Measurements from ENCODE around the gene WNT16. TPM values are rescaled to one million over a fixed set of nuclear protein-coding genes. Genes with fewer than 3 reads are reported as not detected.

Gene WNT16
- total RNA-seq, 1 donor from 2014 or later: not detected

DNA sequence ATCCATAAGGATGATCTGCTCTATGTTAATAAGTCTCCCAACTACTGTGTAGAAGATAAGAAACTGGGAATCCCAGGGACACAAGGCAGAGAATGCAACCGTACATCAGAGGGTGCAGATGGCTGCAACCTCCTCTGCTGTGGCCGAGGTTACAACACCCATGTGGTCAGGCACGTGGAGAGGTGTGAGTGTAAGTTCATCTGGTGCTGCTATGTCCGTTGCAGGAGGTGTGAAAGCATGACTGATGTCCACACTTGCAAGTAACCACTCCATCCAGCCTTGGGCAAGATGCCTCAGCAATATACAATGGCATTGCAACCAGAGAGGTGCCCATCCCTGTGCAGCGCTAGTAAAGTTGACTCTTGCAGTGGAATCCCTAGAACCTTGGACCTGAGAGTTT is 10.3 kb downstream of the WNT16 start:
- TF ChIP-seq, protein P1, sequence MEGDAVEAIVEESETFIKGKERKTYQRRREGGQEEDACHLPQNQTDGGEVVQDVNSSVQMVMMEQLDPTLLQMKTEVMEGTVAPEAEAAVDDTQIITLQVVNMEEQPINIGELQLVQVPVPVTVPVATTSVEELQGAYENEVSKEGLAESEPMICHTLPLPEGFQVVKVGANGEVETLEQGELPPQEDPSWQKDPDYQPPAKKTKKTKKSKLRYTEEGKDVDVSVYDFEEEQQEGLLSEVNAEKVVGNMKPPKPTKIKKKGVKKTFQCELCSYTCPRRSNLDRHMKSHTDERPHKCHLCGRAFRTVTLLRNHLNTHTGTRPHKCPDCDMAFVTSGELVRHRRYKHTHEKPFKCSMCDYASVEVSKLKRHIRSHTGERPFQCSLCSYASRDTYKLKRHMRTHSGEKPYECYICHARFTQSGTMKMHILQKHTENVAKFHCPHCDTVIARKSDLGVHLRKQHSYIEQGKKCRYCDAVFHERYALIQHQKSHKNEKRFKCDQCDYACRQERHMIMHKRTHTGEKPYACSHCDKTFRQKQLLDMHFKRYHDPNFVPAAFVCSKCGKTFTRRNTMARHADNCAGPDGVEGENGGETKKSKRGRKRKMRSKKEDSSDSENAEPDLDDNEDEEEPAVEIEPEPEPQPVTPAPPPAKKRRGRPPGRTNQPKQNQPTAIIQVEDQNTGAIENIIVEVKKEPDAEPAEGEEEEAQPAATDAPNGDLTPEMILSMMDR (conservative IDR thresholded peaks at IDR 0.05): no peak
- Mint-ChIP-seq H3K27ac (ENCODE audit: unreplicated experiment) (no peak overlapping the region), H3K36me3 (ENCODE audit: low read depth) (peaks cover 4% of the 10 kb centered on the region), H3K27me3 (ENCODE audit: low read depth) (peaks cover 13% of the 10 kb centered on the region), H3K4me3 (no peak overlapping the region), H3K9me3 (no peaks in the 10 kb centered on the region), H3K4me1 (no peaks in the 10 kb centered on the region)
- no peak for DNase-seq (ENCODE audit: low read depth, low spot score)

DNA sequence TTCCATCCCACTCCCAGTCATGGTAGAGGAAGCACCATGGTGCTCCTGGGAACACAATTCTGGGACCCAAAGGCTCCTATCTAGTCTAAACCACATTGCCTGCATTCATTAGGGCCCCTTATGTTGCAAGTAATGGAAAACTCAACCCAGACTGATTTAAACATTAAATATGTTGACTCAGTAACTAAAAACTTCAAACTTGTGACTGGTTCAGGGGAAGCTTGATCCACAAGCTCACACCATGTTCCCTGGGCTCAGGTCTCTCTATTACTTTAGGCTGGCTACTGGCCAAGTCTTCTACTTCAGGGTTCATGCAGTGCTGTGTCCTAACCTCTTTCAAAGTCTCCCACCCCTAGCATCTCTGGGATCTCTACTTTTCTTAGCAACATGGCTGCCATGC is 13.1 kb downstream of the WNT16 start:
- Mint-ChIP-seq H3K4me3 (no peak overlapping the region), H3K9me3 (no peaks in the 10 kb centered on the region), H3K27ac (ENCODE audit: unreplicated experiment) (no peak overlapping the region)

DNA sequence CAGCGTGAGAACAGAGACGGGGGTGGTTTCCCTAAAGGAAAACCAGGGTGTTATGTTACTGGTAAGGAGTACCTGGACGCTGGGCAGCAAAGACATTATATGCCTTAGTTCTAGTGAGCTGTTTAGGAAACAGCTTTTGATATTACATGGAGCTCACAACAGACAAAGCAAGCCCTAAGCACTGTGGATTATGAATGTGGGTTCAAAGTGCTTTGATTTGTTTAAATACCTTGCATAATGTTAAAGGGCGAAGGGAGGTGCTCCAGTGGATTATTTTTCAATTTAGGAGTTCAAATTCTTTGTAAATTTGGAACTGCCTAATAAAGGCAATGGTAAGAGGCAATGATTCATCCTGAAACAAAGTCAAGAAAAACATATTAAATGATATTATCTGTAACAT is 13.8 kb downstream of the WNT16 start:
- no peak for DNase-seq (ENCODE audit: low read depth, low spot score)
- no peaks in the 10 kb centered on the region for H3K27me3 Mint-ChIP-seq (ENCODE audit: low read depth)
- peaks cover 4% of the 10 kb centered on the region for H3K4me1 Mint-ChIP-seq
- H3K4me3 Mint-ChIP-seq: no peak overlapping the region
- H3K27ac Mint-ChIP-seq (ENCODE audit: unreplicated experiment): peak overlapping the region; percentile 12
- TF ChIP-seq, protein P1 (conservative IDR thresholded peaks at IDR 0.05): no peak
- H3K9me3 Mint-ChIP-seq: no peaks in the 10 kb centered on the region
- peaks cover 10% of the 10 kb centered on the region for H3K36me3 Mint-ChIP-seq (ENCODE audit: low read depth)

More for the DNA sequence above, 13.1 kb downstream of the WNT16 start:
- DNase-seq (ENCODE audit: low read depth, low spot score): no peak
- Mint-ChIP-seq H3K4me1 (no peaks in the 10 kb centered on the region), H3K27me3 (ENCODE audit: low read depth) (no peaks in the 10 kb centered on the region), H3K36me3 (ENCODE audit: low read depth) (peaks cover 4% of the 10 kb centered on the region)
- TF ChIP-seq, protein P1 (conservative IDR thresholded peaks at IDR 0.05): no peak

DNA sequence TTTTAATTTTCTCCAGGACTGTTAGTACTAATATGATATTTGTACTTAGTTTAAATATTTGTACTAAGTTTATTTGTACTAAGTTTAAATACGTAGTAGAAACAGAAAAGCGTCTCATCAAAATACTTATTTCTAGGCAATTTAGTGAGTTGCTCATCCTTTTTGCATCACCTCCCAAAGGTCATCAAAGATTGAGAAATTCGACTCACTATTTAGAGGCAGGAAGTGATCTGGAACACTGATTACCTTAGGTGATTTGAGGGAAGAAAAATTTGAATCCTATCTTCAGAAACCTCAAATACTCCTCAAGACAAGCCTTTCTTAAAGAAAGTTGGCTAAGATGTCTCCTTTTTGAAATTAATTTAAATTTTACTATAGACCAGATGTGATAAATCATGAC is 14.5 kb downstream of the WNT16 start:
- peaks cover 4% of the 10 kb centered on the region for H3K4me1 Mint-ChIP-seq
- no peak overlapping the region for H3K4me3 Mint-ChIP-seq
- no peaks in the 10 kb centered on the region for H3K27me3 Mint-ChIP-seq (ENCODE audit: low read depth)
- DNase-seq (ENCODE audit: low read depth, low spot score): no peak
- TF ChIP-seq, protein P1 (conservative IDR thresholded peaks at IDR 0.05): no peak
- H3K9me3 Mint-ChIP-seq: no peaks in the 10 kb centered on the region
- H3K27ac Mint-ChIP-seq (ENCODE audit: unreplicated experiment): no peak overlapping the region
- peaks cover 10% of the 10 kb centered on the region for H3K36me3 Mint-ChIP-seq (ENCODE audit: low read depth)

DNA sequence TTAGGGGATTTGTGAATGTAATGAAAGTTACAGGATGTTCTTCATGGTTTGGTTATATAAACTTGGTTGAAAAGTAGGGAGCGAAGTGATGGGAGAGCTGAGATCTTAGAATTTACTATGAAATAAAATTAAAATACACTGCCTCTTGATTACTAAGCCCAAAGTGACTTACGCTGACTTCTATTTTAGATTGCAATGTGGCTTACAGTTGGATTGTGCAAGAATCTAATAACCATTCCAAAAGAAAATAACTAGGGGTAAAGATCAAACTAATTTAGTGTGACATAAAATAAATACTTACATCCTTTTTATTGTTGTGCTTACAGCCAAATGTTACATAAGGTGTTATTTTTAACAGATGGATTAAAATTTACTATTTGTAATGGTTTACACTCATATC is 15.3 kb downstream of the WNT16 start:
- no peaks in the 10 kb centered on the region for H3K27me3 Mint-ChIP-seq (ENCODE audit: low read depth)
- TF ChIP-seq, protein P1 (conservative IDR thresholded peaks at IDR 0.05): no peak
- no peak for DNase-seq (ENCODE audit: low read depth, low spot score)
- H3K27ac Mint-ChIP-seq (ENCODE audit: unreplicated experiment): no peak overlapping the region
- no peak overlapping the region for H3K4me3 Mint-ChIP-seq
- H3K9me3 Mint-ChIP-seq: no peaks in the 10 kb centered on the region
- H3K4me1 Mint-ChIP-seq: peaks cover 4% of the 10 kb centered on the region
- H3K36me3 Mint-ChIP-seq (ENCODE audit: low read depth): peaks cover 10% of the 10 kb centered on the region

DNA sequence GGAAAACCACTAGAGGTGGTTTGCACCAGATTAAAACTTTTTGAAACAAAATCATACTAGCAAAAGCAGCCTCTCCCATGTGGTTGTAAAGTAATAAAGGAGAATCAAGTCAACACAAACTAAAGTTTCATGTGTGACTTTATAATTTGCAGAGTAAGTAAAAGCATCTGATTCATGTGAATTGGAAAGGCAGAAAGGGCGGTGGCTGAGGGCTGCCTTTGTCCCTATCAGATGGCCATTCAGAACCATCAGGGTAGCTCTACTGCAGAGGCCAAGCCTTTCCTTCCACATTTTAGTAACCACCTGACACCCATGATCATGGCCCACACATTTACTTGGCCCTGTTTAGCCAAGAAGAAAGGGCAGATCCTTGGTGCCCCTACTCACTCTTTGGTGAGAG is 15.7 kb downstream of the WNT16 start:
- H3K27me3 Mint-ChIP-seq (ENCODE audit: low read depth): no peaks in the 10 kb centered on the region
- no peak for DNase-seq (ENCODE audit: low read depth, low spot score)
- H3K27ac Mint-ChIP-seq (ENCODE audit: unreplicated experiment): no peak overlapping the region
- no peak overlapping the region for H3K4me3 Mint-ChIP-seq
- H3K4me1 Mint-ChIP-seq: peaks cover 4% of the 10 kb centered on the region
- H3K36me3 Mint-ChIP-seq (ENCODE audit: low read depth): peaks cover 10% of the 10 kb centered on the region
- TF ChIP-seq, protein P1 (conservative IDR thresholded peaks at IDR 0.05): no peak
- no peaks in the 10 kb centered on the region for H3K9me3 Mint-ChIP-seq
